Stimulated activated CD4-positive, alpha-beta T cell treated with anti-CD3 and anti-CD28 coated beads, TNF-alpha, amount 100 ng/mL, for 24 hours (primary cell): ENCODE results near the gene SH3BGRL.
"Not testable (repeated sequence)": the region's sequence is repeated elsewhere in the genome, so short reads cannot be mapped to it uniquely, and the experiment has no call there.

ENCODE experiments used
- DNase-seq, 3 experiments: peaks; one replicate each; pipeline ENCODE4 v3.0.0-alpha.2; 2020; ENCODE audit warnings: low read depth in 3 of 3

SH3BGRL gene

DNA sequence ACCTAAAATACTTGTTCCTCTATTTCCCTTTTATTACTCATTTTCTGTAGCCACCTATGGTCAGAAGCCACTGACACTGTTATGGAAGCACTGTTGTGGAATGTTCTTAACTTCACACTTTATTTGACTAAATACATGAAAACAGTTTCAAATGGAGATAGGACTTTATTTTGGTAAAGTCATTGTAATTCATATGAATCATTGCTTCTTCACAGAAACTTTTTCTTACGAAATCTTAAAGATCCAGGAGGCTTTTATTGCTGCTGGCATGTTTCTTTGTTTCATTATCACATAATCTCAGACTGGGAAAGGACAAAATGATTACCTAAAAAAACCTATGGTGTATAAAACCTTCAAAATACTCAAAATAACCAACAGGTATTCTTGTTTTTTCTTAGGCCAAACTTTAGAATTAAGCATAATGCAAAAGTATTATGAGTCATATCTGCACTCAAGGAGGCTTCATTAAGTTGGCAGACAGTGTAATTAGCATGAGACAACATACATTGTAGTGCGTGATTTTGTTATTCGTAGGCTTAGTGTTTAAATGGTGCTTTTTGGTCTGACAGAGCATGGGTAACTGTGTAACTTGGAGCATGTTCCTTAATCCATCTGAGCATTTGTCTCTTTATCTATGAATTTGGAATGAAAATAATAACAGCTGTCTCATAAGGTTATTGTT lies 58.0 kb downstream of the SH3BGRL start:
- no peak for DNase-seq

DNA sequence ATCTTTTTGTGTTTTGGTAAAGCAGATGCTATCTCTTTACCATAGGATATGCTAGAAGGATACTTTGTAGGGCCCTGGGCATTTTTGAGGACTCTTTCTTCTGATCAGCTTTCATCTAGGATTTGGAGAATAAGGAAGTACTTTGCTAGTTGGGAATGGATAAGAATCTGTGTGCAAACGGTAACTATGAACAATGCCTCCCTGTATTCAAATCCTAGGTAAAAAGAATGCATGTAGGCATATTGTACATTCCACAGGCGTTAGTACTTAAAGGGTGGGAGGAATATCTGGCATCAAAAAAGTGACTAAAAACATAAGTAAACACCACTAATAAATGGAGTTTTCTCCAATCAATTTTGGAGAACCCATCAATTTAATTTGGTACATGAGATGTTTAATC lies 59.7 kb downstream of the SH3BGRL start:
- no peak for DNase-seq

DNA sequence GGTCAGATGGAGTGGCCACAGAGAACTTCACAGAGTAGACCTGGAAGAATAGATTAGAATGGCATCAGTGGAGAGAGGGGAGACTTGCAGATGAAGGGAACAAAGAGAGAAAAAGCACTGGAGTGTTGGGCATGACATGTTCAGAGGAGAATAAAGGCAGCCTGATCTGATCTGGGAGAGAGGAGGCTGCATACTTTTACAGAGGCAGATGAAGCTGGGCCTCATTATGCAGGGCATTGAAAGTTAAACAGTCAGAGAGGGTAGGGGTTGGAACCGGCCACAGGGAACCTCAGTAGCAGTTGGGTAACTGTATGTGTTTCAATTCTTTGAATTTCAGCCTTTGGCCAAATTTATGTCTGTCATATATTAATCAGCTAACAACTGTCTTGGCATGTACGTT lies 61.2 kb downstream of the SH3BGRL start:
- no peak for DNase-seq

DNA sequence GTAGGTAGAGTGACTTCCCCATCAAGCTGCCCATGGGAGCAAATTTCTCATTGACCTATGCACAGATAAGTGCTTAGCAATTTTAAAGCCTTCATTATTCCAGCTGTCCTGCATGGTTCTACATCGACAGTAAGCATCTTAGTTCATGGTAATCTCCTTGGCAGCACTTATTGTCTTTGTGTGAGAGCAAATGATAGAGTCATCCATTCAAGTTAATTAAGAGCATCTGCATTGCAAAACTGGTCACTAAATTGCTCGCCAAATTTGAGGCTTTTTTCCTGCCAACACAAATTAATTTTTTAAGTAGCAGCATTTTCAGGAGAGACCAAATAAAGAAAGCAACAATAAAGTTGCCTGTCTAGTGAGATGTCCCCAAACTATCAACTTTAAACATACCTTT lies 76.7 kb downstream of the SH3BGRL start:
- DNase-seq = no peak

DNA sequence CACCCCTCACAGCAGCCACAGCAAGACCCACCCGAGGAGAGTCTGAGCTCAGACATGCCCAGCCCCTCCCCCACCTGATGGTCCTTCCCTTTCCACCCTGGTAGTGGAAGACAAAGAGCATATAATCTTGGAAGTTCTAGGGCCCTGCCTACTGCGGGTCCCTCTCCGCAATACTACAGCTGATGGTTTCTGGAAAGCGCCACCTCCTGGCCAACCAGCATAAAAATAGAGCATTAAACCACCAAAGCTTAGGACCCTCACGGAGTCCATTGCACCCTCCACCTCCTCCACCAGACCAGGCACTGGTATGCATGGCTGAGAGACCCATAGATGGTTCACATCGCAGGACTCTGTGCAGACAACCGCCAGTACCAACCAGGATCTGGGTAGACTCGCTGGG lies 78.2 kb downstream of the SH3BGRL start:
- no peak for DNase-seq

DNA sequence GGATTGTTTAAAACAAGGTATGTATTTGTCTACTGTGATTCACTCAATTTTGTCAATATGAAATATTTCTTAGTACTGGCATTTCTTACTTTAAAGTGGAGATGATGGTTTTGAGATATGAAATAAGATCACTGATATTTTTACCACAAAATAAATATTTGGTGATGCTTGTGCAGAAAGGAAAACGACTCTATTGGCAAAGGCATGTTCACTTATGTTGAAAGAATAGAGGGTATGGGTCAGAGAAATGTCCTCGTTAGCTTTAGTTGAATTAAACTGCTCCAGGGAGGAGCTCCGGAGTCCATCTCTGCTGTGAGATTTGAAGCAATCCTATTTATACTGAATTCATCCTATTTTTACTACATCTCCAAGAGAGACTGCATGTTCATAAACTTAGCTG lies 84.2 kb downstream of the SH3BGRL start:
- DNase-seq = no peak

DNA sequence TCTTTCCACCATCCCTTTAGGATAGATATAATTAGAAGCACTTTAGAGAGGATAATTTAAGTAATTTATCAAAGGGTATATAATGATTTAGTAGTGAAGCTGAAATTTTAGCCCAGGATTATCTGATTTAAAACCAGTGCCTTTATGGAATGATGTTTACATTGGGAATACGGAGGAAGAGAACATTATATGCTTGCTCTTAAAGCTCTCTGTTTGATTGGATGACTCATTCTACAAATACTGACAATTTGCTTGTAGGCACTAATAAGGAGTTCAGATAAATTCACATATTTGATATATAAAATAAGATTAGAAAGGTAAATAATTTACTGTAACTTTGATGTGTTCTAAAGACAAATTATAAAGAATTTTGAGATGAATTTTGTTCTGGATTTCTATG lies 84.7 kb downstream of the SH3BGRL start:
- no peak for DNase-seq

DNA sequence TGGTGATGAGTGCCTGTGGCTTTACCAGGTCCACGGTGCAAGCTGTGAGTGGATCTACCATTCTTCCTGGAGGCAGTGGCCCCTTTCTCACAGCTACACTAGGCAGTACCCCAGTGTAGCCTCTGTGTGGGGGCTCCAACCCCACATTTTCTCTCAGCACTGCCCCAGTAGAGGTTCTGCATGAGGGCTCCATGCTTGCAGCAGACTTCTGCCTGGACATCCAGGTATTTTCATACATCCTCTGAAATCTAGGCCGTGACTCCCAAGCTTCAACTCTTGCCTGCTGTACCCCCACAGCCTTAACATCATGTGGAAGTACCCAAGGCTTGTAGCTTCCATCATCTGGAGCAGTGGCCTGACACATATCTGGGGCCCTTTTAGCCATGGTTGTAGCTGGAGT lies 90.1 kb downstream of the SH3BGRL start:
- DNase-seq = no peak

DNA sequence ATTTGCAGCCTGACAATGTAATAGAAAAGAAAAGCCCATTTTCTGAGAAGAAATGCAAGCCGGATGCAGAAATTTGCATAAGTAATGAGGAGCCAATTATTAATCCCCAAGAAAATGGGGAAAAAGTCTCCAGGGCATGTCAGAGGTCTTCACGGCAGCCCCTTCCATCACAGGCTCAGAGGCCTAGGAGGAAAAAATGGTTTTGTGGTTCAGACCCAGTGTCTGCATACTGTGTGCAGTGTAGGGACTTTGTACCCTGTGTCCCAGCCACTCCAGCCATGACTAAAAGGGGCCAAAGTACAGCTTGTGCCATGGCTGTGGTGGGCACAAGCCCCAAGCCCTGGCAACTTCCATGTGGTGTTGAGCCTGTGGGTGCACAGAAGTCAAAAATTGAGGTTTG lies 92.2 kb downstream of the SH3BGRL start:
- DNase-seq = no peak

DNA sequence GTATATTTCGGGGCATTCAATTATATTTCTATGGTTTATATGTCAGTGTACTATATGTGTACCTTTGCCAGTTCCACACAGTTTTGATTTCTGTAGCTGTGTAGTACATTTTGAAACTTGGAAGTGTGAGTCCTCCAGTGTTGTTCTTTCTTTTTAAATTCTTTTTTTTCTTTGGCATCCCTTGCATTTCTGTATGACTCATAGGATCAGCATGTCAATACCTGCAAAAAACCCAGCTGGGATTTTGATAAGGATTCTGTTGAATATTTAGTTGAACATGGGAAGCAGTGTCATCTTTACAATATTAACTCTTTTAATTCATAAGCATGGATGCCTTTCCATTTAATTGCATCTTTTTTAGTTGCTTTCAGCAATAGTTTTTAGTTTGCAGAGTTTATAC lies 100.0 kb downstream of the SH3BGRL start:
- DNase-seq = no peak

DNA sequence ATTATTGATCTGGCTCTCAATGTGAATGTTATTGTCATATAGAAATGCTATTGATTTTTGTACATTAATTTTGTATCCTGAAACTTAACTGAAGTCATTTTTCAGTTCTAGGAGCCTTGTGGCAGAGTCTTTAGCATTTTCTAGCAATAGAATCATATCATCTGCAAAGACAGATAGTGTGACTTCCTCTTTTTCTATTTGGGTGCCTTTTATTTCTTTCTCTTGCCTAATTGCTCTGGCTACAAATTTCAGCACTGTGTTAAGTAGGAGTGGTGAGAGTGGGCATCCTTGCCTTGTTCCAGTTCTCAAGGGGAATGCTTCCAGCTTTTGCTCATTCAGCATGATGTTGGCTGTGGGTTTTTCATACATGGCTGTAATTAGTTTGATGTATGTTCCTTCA lies 102.7 kb downstream of the SH3BGRL start:
- DNase-seq = no peak

DNA sequence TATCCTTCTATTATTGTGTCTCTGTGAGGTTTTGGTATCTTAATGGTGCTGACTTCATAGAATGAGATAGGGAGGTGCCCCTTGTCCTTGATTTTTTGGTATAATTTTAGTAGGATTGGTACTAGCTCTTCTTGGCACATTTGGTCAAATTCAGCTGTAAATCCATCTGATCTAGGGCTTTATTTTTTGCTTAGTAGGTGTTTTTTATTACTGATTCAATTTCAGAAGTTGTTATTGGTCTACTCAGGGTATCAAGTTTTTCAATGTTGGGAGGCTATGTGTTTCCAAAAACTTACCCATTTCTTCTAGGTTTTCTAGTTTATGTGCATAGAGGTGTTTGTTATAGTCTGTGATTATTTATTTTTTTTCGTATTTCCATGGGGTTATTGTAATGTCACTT lies 103.3 kb downstream of the SH3BGRL start:
- no peak for DNase-seq

DNA sequence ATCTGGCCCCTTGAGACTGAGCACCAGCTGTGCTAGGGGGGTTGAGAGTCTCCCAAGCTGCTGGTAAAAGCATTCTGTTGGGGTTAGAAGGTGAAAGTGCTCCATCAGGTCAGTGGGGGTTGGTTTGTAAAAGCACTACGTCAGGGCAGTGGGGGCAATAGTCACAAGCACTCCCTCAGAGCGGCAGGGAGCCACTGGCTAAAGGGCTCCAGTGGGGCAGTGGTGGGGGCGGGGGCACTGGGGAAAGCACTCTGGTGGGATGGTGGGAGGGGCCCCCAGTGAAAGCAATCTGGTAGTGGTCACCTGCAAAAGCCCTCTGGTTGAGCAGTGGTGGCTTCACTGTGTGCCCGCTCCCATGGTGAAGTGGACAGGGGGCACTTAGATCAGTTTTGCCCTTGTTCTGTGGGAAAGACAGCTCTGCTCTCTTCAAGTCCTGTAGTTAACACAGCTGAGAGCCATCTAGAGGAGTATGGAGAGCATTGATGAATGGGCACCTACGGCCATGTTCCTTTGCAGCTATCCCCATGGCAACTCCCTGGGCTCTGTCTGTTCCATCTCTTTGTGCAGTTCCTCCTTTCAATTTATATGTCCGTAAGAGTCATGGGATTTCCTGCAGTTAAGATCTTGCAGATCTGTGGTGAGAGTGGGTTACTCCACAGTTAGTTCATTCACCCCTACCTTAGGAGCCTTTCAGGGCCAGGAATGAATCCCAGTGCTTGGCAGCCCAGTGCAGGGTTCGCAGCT lies 106.4 kb downstream of the SH3BGRL start:
- DNase-seq = no peak

DNA sequence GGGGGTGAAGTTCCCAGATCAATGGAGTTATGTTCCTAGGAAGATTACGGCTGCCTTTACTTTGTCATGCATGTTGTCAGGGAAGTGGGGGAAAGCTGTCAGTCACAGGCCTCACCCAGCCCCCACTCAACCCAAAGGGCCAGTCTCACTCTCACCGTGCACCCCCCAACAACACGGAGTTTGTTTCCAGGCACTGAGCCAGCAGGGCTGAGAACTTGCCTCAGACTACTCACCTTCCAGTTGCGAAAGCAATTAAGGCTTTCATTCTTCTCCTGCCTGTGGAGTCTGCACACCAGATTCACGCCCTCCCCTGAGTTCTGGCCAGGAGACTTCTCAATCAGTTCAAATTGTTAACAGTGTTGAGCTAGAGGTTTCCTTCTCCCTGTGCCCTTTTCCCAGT lies 114.3 kb downstream of the SH3BGRL start:
- no peak for DNase-seq

DNA sequence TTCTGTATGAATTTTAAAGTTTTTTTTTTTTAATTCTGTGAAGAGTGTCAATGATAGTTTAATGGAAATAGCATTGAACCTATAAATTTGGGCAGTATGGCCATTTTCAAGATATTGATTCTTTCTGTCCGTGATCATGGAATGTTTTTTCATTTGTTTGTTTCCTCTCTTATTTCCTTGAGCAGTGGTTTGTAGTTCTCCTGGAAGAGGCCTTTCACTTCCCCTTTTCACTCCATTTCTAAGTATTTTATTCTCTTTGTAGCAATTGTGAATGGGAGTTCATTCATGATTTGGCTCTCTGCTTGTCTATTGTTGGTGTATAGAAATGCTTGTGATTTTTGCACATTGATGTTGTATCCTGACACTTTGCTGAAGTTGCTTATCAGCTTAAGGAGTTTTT lies 129.8 kb downstream of the SH3BGRL start:
- DNase-seq = not testable (repeated sequence)

DNA sequence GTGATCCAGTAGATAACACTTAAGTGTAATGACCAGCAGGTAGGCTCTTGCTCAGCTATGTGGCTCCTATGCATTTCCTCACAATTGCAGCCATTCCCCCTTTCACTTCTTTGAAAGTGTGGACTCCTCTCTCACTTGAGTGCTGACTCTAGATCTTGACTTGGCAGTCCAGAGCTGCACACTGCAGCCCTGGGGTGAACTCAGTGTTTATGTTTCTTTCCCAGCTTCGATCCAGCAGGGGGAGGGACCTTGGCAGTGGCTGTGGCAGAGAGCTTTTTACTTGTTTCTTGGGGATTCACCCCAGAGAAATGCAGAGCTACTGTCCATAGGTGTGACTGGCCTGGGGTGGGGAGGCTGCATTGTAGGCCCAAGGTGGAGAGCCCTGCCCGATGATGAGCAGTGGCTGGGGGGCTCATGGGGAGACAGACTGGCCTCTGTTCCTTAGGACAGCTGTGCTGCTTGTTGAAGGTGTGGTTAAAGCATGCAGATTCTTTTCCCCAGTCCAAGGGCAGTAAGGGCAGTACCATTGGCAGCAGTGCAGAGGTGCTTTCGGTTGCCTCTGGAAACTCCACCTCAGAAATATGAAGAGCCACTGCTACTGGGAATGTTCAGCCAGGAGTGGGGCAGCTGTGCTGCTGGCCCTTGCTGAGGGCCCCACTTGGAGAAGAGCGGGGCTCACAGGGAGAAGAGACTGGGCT lies 134.7 kb downstream of the SH3BGRL start:
- DNase-seq = no peak

DNA sequence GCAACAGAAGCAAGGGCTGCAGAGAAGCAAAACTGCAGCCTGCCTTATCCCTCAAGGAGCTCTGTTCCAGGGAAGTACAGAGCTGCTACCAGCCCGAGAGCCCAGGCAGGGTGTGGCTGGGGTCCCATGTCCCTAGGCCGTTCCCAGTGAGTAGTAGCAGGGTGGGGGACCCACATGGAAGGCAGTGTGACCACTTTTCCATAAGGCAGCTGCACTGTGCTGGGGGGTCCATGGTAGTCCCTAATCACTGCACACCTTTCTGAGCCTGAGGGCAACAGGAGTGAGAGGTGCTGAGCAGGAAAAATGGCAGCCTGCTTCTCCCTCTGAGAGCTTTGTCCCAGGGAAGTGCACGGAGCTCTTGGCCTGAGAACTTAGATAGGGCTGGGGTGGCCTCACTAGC lies 135.9 kb downstream of the SH3BGRL start:
- DNase-seq = no peak

DNA sequence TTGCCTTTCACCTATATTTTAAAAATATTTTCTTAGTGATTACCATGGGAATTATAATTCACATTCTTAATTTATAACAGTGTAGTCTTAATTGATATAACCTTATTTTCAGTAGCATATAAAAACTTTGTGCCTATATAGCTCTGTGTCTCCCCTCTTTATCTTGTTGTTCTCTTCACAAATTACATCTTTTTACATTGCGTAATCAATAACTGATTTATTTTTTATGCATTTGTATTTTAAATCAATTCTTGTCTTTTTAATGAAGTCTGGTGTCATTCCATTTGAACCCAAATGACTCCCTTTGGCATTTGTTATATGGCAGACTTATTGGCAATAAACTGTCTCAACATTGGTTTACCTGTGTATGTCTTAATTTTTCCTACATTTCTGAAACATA lies 137.0 kb downstream of the SH3BGRL start:
- no peak for DNase-seq

DNA sequence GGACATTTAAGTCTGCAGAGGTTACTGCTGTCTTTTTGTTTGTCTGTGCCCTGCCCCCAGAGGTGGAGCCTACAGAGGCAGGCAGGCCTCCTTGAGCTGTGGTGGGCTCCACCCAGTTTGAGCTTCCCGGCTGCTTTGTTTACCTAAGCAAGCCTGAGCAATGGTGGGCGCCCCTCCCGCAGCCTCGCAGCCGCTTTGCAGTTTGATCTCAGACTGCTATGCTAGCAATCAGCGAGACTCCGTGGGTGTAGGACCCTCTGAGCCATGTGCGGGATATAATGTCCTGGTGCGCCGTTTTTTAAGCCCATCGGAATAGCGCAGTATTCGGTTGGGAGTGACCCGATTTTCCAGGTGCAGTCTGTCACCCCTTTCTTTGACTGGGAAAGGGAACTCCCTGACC lies 143.4 kb downstream of the SH3BGRL start:
- DNase-seq = not testable (repeated sequence)
